Kidney epithelial cell (primary cell): ENCODE measurements around the gene CEP95. TPM values are rescaled to one million over a fixed set of nuclear protein-coding genes. Genes with fewer than 3 reads are reported as not detected.

ENCODE experiments used
- DNase-seq: peaks from one replicate; pipeline ENCODE4 v3.0.0-alpha.2; 2010; ENCODE audit warnings: low read depth
- H3K27me3 ChIP-seq: 2 replicates; pipeline ENCODE4 v1.6.0; 2011; ENCODE audit warnings: low read length; ENCODE audit not compliant: control insufficient read depth, insufficient read depth
- H3K36me3 ChIP-seq: 2 replicates; pipeline ENCODE4 v1.5.1; 2011; ENCODE audit warnings: low read length; ENCODE audit not compliant: control insufficient read depth, insufficient read depth
- H3K4me3 ChIP-seq: 2 replicates; pipeline ENCODE4 v1.5.1; 2011; ENCODE audit warnings: low read depth, mild to moderate bottlenecking, control low read depth, low read length
- total RNA-seq: library from RNA; depleted of rRNA; stranded (reverse); fragments of >200 nt; gene quantifications from 2 replicates; pipeline ENCODE4 v1.2.3, GENCODE V29; 2015
- TF ChIP-seq, protein P1 (sequence below): IDR thresholded peaks from 2 replicates; pipeline ENCODE4 v1.5.1; 2011; ENCODE audit warnings: mild to moderate bottlenecking, moderate library complexity, low read length, control low read depth, inconsistent platforms; ENCODE audit not compliant: insufficient read depth, poor library complexity, severe bottlenecking

CEP95 gene
- total RNA-seq, 1 donor from 2014 or later, result 39.8 TPM

DNA sequence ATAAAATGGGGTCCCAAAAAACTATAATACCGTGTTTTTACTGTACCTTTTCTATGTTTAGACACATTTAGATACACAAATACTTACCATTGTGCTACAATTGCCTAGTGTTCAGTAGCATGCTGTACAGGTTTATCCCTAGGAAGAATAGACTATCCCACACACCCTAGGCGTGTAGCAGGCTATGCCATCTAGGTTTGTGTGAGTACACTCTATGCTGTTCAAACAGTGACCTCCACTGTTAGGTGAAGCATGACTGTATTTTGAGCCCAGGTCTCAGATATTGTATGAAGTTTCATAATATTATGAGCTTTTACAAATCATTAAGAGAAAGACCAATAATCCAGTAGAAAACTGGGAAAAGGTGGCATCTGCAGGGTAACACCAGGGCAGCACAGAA lies 34.2 kb upstream of the CEP95 start:
- Histone ChIP-seq H3K36me3 (no peaks in the 10 kb centered on the region), H3K4me3 (no peak overlapping the region), H3K27me3 (no peaks in the 10 kb centered on the region)
- TF ChIP-seq, protein P1, sequence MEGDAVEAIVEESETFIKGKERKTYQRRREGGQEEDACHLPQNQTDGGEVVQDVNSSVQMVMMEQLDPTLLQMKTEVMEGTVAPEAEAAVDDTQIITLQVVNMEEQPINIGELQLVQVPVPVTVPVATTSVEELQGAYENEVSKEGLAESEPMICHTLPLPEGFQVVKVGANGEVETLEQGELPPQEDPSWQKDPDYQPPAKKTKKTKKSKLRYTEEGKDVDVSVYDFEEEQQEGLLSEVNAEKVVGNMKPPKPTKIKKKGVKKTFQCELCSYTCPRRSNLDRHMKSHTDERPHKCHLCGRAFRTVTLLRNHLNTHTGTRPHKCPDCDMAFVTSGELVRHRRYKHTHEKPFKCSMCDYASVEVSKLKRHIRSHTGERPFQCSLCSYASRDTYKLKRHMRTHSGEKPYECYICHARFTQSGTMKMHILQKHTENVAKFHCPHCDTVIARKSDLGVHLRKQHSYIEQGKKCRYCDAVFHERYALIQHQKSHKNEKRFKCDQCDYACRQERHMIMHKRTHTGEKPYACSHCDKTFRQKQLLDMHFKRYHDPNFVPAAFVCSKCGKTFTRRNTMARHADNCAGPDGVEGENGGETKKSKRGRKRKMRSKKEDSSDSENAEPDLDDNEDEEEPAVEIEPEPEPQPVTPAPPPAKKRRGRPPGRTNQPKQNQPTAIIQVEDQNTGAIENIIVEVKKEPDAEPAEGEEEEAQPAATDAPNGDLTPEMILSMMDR, result no peak
- DNase-seq, result no peak

DNA sequence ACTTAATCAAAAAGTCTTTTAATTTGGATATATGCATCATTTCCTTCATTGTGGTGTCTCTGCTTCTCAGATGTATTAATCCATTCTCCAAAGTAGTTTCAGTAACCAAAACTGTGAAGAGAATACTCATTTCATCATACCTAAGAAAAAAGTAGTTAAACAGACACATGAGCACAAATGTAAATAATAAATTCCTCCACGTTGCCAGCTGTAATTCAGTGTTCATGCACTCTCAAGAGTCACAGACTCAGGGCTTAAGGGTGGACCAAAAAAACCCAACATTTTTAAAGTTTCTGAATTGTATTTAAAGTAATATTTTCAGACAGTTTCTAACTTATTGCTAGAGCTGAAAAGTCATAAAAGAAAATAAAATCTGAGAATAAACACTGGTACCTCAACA lies 28.9 kb upstream of the CEP95 start:
- TF ChIP-seq, protein P1, result no peak
- H3K4me3 ChIP-seq, result no peak overlapping the region
- no peaks in the 10 kb centered on the region for H3K36me3 ChIP-seq
- H3K27me3 ChIP-seq, result no peaks in the 10 kb centered on the region
- no peak for DNase-seq

DNA sequence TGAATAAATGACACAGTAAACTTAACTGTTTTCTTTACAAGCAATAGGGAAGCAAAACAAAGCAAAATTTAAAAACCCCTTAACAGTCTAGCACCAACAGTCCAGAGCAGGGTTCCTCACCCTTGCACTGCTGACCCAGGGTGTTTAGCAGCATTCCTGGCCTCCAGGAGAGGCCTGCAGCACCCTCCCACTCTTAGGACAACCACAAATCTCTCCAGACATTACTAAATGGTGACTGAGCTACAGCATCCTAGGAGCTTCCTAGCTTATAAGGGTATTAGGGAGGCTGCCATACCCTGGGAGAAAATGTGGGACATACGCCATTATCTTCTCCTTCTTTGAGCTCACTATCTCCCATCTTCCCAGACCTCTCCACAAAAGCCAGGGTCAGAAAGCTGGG lies 25.8 kb upstream of the CEP95 start:
- no peak overlapping the region for H3K4me3 ChIP-seq
- H3K27me3 ChIP-seq, result no peaks in the 10 kb centered on the region
- DNase-seq, result no peak
- TF ChIP-seq, protein P1, result no peak
- H3K36me3 ChIP-seq, result peaks cover 1% of the 10 kb centered on the region

DNA sequence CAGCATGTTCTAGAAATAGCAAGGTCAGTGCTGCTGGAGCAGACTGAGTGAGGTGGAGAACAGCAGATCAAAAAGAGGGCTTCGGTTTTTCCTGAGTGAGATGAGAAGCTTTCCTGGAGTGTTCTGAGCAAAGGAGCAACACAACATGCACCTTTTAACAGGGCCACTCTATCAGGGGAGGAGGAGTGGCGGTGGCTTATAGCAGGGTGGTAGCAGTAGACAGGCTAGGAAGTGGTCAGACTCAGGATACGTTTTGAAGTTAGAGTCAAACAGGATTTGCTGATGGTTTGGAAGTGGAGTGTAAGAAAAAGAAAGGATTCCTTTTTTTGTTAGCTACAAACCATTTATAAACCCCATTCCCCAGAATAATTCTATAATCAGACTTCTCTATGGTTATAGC lies 22.4 kb upstream of the CEP95 start:
- Histone ChIP-seq H3K27me3 (no peaks in the 10 kb centered on the region), H3K4me3 (no peak overlapping the region), H3K36me3 (peaks cover 1% of the 10 kb centered on the region)
- TF ChIP-seq, protein P1, result no peak
- no peak for DNase-seq

DNA sequence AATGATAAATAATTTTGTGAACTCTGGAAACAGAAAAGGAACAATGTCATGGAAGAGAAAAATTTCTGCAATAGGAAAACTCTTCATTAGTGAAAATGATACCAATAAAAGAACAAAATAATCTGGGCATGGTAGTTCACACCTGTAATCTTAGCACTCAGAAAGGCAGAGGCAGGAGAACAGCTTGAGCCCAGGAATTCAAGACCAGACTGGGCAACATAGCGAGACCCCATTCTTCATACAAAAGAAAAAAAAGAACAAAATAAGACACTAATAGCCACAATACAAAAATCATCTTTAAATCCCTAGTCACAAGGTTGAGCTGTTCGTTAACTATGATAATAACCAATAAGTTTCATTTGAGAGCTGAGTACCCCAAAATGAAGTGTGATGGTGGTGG lies 18.5 kb upstream of the CEP95 start:
- no peak for DNase-seq
- H3K4me3 ChIP-seq, result no peak overlapping the region
- TF ChIP-seq, protein P1, result no peak
- H3K27me3 ChIP-seq, result no peaks in the 10 kb centered on the region
- peaks cover 1% of the 10 kb centered on the region for H3K36me3 ChIP-seq

DNA sequence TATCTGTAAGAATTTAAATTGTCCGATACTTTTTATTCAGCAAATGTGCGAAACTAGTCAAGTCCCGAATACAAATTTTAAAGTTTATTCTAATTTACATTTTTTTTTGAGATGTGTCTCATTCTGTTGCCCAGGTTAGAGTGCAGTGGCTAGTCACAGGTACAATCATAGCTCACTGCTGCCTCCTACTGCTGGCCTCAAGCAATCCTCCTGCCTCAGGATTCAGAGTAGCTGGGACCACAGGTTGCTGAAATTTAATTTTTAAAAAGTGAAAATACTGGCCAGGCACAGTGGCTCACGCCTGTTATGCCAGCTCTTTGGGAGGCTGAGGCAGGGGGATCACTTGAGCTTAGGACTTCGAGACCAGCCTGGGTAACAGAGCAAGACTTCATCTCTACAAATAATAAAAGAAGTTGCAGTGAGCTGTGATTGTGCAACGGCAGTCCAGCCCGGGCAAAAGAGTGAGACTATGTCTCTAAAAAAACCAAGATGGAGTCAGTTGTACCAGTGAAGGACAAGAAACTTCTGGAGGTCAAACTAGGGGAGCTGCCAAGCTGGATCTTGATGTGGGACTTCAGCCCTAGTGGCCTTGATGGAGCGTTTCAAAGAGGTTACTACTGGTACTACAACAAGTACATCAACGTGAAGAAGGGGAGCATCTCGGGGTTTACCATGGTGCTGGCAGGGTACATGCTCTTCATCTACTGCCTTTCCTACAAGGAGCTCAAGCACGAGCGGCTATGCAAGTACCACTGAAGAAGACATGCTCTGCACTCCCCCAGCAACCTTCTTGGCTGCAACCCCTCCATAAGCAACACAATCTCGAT lies 15.5 kb upstream of the CEP95 start:
- no peaks in the 10 kb centered on the region for H3K27me3 ChIP-seq
- DNase-seq, result no peak
- H3K36me3 ChIP-seq, result no peaks in the 10 kb centered on the region
- TF ChIP-seq, protein P1, result peak; percentile 57
- no peak overlapping the region for H3K4me3 ChIP-seq
